ENCODE measurements around the gene ZNF444. TPM values are rescaled to one million over a fixed set of nuclear protein-coding genes. Genes with fewer than 3 reads are reported as not detected.

Gene ZNF444
- total and polyA plus RNA-seq, 2 of the 4 experiments (the other 2 are of a cell fraction), result 2.5 to 20.3 TPM

DNA sequence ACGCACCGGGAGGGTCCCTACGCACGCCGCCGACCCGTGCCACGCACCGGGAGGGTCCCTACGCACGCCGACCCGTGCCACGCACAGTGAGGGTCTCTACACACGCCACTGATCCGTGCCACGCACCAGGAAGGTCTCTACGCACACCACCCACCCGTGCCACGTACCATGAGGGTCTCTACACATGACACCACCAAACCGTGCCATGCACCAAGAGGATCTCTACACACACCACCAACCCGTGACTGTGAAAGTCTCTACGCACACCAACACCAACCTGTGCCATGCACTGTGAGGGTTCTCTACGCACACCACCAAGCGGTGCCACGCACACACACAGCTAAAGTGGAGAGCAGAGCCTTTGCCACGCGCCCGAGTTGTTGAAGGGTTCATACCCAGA is 36.7 kb upstream of the ZNF444 start:
- ATAC-seq (ENCODE audit: low read depth), result no peak
- no peak overlapping the region for H4K5ac ChIP-seq (ENCODE audit: low read depth, low read length)
- peak overlapping the region; percentile 44 for H2AK9ac ChIP-seq (replicated peaks; ENCODE audit: low read depth, low read length, poor library complexity)
- in situ Hi-C loops (cut with MboI; ENCODE audit: low sequenced_read_pairs), result no loop called here
- H2BK5ac ChIP-seq (ENCODE audit: low read depth, low read length, poor library complexity, severe bottlenecking), result no peak overlapping the region
- H3K79me1 ChIP-seq (ENCODE audit: low read depth in 1 of 2, low read length in 2 of 2), result peaks cover 3 to 36% of the 10 kb centered on the region in 2 experiments; a peak in 2 of 4 replicates
- no peak overlapping the region for H3K14ac ChIP-seq (replicated peaks; ENCODE audit: low read depth, low read length)
- H3K56ac ChIP-seq (ENCODE audit: extremely low read depth, insufficient read depth, low read length), result no peak overlapping the region
- H2AFZ ChIP-seq (replicated peaks; ENCODE audit: low read length, poor library complexity), result no peak overlapping the region
- H4K91ac ChIP-seq (ENCODE audit: insufficient read depth, low read depth, low read length), result no peak overlapping the region
- H3K23ac ChIP-seq (ENCODE audit: low read depth, low read length), result no peak overlapping the region
- H3K4me1 ChIP-seq (ENCODE audit: control insufficient read depth, insufficient read depth, low read length), result peaks cover 13% of the 10 kb centered on the region; the same call in 1 of the 2 replicates
- no peak overlapping the region for H2BK15ac ChIP-seq (ENCODE audit: low read depth, low read length)
- H3K9me1 ChIP-seq (ENCODE audit: insufficient read depth, low read length), result peaks cover 2% of the 10 kb centered on the region; the same call in 1 of the 2 replicates
- H3K9ac ChIP-seq (ENCODE audit: low read depth, low read length), result no peak overlapping the region
- intact Hi-C loops (cut with micrococcal nuclease), result no loop called here
- no peak overlapping the region for H3K4me3 ChIP-seq (ENCODE audit: insufficient read depth, low read depth, low read length)
- POLR2A ChIA-PET (ENCODE audit: unreplicated experiment), result no interaction called here
- H3K4ac ChIP-seq (ENCODE audit: low read depth, low read length), result no peak overlapping the region
- no peak for DNase-seq
- CTCF ChIA-PET, result no interaction called here
- dilution Hi-C loops (cut with HindIII; ENCODE audit: low sequenced_read_pairs, unreplicated experiment), result no loop called here
- H3K18ac ChIP-seq (ENCODE audit: low read depth, low read length), result no peak overlapping the region
- peaks cover 21% of the 10 kb centered on the region for H3K36me3 ChIP-seq (ENCODE audit: control insufficient read depth, insufficient read depth, low read length)
- no peak overlapping the region for H2BK20ac ChIP-seq (ENCODE audit: low read depth, low read length)
- H2AK5ac ChIP-seq (ENCODE audit: low read depth, low read length), result no peak overlapping the region
- BruUV-seq (replicated peaks), result no TSS peak
- no peak overlapping the region for H3K27ac ChIP-seq (ENCODE audit: insufficient read depth, low read length)
- TF ChIP-seq BHLHE40 (IDR thresholded peaks at IDR 0.05; ENCODE audit: low read depth, low read length) (no peak), POLR2A (IDR thresholded peaks at IDR 0.05; ENCODE audit: low read depth, low read length) (no peak), MAFK (IDR thresholded peaks at IDR 0.05; ENCODE audit: low read depth, low read length) (no peak), MAZ (IDR thresholded peaks at IDR 0.05; ENCODE audit: borderline replicate concordance, low read depth, low read length) (no peak), FOS (IDR thresholded peaks at IDR 0.05; ENCODE audit: low read depth, low read length) (no peak), CEBPB (IDR thresholded peaks at IDR 0.05; ENCODE audit: low read depth, low read length) (no peak), RAD21 (IDR thresholded peaks at IDR 0.05; ENCODE audit: low read length) (no peak), NFE2L2 (IDR thresholded peaks at IDR 0.05; ENCODE audit: low read depth, low read length) (no peak), RFX5 (IDR thresholded peaks at IDR 0.05; ENCODE audit: low read depth, low read length) (no peak), SMC3 (IDR thresholded peaks at IDR 0.05; ENCODE audit: low read depth, low read length) (no peak), RCOR1 (IDR thresholded peaks at IDR 0.05; ENCODE audit: insufficient replicate concordance, low read length) (no peak), MXI1 (IDR thresholded peaks at IDR 0.05; ENCODE audit: borderline replicate concordance, low read depth, low read length) (no peak), CHD1 (IDR thresholded peaks at IDR 0.05; ENCODE audit: low read depth, low read length) (no peak)
- TF ChIP-seq, protein P1, sequence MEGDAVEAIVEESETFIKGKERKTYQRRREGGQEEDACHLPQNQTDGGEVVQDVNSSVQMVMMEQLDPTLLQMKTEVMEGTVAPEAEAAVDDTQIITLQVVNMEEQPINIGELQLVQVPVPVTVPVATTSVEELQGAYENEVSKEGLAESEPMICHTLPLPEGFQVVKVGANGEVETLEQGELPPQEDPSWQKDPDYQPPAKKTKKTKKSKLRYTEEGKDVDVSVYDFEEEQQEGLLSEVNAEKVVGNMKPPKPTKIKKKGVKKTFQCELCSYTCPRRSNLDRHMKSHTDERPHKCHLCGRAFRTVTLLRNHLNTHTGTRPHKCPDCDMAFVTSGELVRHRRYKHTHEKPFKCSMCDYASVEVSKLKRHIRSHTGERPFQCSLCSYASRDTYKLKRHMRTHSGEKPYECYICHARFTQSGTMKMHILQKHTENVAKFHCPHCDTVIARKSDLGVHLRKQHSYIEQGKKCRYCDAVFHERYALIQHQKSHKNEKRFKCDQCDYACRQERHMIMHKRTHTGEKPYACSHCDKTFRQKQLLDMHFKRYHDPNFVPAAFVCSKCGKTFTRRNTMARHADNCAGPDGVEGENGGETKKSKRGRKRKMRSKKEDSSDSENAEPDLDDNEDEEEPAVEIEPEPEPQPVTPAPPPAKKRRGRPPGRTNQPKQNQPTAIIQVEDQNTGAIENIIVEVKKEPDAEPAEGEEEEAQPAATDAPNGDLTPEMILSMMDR (conservative IDR thresholded peaks at IDR 0.05; ENCODE audit: low read depth, low read length), result no peak
- TF ChIP-seq, protein P2, sequence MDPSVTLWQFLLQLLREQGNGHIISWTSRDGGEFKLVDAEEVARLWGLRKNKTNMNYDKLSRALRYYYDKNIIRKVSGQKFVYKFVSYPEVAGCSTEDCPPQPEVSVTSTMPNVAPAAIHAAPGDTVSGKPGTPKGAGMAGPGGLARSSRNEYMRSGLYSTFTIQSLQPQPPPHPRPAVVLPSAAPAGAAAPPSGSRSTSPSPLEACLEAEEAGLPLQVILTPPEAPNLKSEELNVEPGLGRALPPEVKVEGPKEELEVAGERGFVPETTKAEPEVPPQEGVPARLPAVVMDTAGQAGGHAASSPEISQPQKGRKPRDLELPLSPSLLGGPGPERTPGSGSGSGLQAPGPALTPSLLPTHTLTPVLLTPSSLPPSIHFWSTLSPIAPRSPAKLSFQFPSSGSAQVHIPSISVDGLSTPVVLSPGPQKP (IDR thresholded peaks at IDR 0.05; ENCODE audit: borderline replicate concordance, low read depth, low read length), result no peak
- TF ChIP-seq, protein P3, sequence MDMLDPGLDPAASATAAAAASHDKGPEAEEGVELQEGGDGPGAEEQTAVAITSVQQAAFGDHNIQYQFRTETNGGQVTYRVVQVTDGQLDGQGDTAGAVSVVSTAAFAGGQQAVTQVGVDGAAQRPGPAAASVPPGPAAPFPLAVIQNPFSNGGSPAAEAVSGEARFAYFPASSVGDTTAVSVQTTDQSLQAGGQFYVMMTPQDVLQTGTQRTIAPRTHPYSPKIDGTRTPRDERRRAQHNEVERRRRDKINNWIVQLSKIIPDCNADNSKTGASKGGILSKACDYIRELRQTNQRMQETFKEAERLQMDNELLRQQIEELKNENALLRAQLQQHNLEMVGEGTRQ (IDR thresholded peaks at IDR 0.05; ENCODE audit: low read depth, low read length), result no peak
- H4K20me1 ChIP-seq (ENCODE audit: insufficient read depth, low read length), result peaks cover 64% of the 10 kb centered on the region
- no peaks in the 10 kb centered on the region for H3K27me3 ChIP-seq (ENCODE audit: control insufficient read depth, insufficient read depth, low read length)
- H4K8ac ChIP-seq (ENCODE audit: low read depth in 2 of 2, low read length in 2 of 2), result no peak overlapping the region
- H3K9me3 ChIP-seq (ENCODE audit: control insufficient read depth, insufficient read depth, low read length), result no peaks in the 10 kb centered on the region
- no peak overlapping the region for H3K4me2 ChIP-seq (ENCODE audit: low read depth, low read length)
- H2BK120ac ChIP-seq (ENCODE audit: low read depth, low read length), result no peak overlapping the region
- WGBS, 2 experiments (ENCODE audit: extremely low coverage in 2 of 2, insufficient read length in 1 of 2), result 98% methylated on average over 12 of the region's 29 CpGs; no CpG with 5 or more reads in 1 of the 2 experiments
